ENCODE measurements around the gene APOB. TPM values are rescaled to one million over a fixed set of nuclear protein-coding genes. Genes with fewer than 3 reads are reported as not detected.
A peak's percentile ranks its signal among the peaks of the same experiment; 100 is the strongest.

Gene APOB
- total and polyA plus RNA-seq, 2 of the 13 experiments (the other 11 are each of a cell fraction or from before 2014, with no cell fraction given) = 1,569 to 2,515 TPM

- no peak for TF ChIP-seq PRMT3 (CRISPR knock-in tag; IDR thresholded peaks at IDR 0.05; ENCODE audit: borderline replicate concordance, low read depth)
- 0 out of 2 replicates have a peak, but pooled peaks have one; percentile 14 for TF ChIP-seq ATF2 (CRISPR knock-in tag; IDR thresholded peaks at IDR 0.05)
- no peak for TF ChIP-seq ZNF251 (CRISPR knock-in tag; IDR thresholded peaks at IDR 0.05)
- no peak for TF ChIP-seq ZNF34 (CRISPR knock-in tag; IDR thresholded peaks at IDR 0.05; ENCODE audit: borderline replicate concordance)
- peak; percentile 51; the same call in 1 of the 2 replicates for TF ChIP-seq MED13 (CRISPR knock-in tag; IDR thresholded peaks at IDR 0.05)
- no peak; the same call in 1 of the 2 replicates for TF ChIP-seq ZNF746 (CRISPR knock-in tag; IDR thresholded peaks at IDR 0.05)
- no peak for TF ChIP-seq FOSL2 (CRISPR knock-in tag; IDR thresholded peaks at IDR 0.05)
- peak; percentile 95 for TF ChIP-seq RBM22 (optimal IDR thresholded peaks at IDR 0.05; ENCODE audit: low read length)
- TF ChIP-seq, protein P1, sequence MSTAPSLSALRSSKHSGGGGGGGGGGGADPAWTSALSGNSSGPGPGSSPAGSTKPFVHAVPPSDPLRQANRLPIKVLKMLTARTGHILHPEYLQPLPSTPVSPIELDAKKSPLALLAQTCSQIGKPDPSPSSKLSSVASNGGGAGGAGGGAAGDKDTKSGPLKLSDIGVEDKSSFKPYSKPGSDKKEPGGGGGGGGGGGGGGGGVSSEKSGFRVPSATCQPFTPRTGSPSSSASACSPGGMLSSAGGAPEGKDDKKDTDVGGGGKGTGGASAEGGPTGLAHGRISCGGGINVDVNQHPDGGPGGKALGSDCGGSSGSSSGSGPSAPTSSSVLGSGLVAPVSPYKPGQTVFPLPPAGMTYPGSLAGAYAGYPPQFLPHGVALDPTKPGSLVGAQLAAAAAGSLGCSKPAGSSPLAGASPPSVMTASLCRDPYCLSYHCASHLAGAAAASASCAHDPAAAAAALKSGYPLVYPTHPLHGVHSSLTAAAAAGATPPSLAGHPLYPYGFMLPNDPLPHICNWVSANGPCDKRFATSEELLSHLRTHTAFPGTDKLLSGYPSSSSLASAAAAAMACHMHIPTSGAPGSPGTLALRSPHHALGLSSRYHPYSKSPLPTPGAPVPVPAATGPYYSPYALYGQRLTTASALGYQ (CRISPR knock-in tag; IDR thresholded peaks at IDR 0.05) = no peak
- no peak for TF ChIP-seq SOX13 (IDR thresholded peaks at IDR 0.05)
- TF ChIP-seq SOX13 (CRISPR knock-in tag; conservative IDR thresholded peaks at IDR 0.05 in 1 of 2, IDR thresholded peaks at IDR 0.05 in 1 of 2) = no peak
- TF ChIP-seq, protein P2, sequence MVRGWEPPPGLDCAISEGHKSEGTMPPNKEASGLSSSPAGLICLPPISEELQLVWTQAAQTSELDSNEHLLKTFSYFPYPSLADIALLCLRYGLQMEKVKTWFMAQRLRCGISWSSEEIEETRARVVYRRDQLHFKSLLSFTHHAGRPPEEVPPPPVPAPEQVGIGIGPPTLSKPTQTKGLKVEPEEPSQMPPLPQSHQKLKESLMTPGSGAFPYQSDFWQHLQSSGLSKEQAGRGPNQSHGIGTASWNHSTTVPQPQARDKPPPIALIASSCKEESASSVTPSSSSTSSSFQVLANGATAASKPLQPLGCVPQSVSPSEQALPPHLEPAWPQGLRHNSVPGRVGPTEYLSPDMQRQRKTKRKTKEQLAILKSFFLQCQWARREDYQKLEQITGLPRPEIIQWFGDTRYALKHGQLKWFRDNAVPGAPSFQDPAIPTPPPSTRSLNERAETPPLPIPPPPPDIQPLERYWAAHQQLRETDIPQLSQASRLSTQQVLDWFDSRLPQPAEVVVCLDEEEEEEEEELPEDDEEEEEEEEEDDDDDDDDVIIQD (CRISPR knock-in tag; IDR thresholded peaks at IDR 0.05; ENCODE audit: low read depth) = no peak
- TF ChIP-seq, protein P3, sequence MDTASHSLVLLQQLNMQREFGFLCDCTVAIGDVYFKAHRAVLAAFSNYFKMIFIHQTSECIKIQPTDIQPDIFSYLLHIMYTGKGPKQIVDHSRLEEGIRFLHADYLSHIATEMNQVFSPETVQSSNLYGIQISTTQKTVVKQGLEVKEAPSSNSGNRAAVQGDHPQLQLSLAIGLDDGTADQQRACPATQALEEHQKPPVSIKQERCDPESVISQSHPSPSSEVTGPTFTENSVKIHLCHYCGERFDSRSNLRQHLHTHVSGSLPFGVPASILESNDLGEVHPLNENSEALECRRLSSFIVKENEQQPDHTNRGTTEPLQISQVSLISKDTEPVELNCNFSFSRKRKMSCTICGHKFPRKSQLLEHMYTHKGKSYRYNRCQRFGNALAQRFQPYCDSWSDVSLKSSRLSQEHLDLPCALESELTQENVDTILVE (CRISPR knock-in tag; IDR thresholded peaks at IDR 0.05) = no peak
- TF ChIP-seq XBP1 (CRISPR knock-in tag; IDR thresholded peaks at IDR 0.05) = no peak
- TF ChIP-seq, protein P4, sequence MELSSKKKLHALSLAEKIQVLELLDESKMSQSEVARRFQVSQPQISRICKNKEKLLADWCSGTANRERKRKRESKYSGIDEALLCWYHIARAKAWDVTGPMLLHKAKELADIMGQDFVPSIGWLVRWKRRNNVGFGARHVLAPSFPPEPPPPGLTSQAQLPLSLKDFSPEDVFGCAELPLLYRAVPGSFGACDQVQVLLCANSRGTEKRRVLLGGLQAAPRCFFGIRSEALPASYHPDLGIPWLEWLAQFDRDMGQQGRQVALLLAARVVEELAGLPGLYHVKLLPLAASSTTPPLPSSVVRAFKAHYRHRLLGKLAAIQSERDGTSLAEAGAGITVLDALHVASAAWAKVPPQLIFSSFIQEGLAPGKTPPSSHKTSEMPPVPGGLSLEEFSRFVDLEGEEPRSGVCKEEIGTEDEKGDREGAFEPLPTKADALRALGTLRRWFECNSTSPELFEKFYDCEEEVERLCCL (CRISPR knock-in tag; IDR thresholded peaks at IDR 0.05; ENCODE audit: borderline replicate concordance) = no peak
- no peak for TF ChIP-seq KDM6A (CRISPR knock-in tag; IDR thresholded peaks at IDR 0.05; ENCODE audit: low read depth)
- no peak for TF ChIP-seq PRPF4 (IDR thresholded peaks at IDR 0.05; ENCODE audit: low read depth, low read length, poor library complexity, severe bottlenecking)
- TF ChIP-seq, protein P5, sequence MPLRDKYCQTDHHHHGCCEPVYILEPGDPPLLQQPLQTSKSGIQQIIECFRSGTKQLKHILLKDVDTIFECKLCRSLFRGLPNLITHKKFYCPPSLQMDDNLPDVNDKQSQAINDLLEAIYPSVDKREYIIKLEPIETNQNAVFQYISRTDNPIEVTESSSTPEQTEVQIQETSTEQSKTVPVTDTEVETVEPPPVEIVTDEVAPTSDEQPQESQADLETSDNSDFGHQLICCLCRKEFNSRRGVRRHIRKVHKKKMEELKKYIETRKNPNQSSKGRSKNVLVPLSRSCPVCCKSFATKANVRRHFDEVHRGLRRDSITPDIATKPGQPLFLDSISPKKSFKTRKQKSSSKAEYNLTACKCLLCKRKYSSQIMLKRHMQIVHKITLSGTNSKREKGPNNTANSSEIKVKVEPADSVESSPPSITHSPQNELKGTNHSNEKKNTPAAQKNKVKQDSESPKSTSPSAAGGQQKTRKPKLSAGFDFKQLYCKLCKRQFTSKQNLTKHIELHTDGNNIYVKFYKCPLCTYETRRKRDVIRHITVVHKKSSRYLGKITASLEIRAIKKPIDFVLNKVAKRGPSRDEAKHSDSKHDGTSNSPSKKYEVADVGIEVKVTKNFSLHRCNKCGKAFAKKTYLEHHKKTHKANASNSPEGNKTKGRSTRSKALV (CRISPR knock-in tag; IDR thresholded peaks at IDR 0.05) = no peak
- no peak for TF ChIP-seq EZH2 (conservative IDR thresholded peaks at IDR 0.05; ENCODE audit: low read depth, low read length)
- peak; percentile 94 for TF ChIP-seq POLR2AphosphoS2 (IDR thresholded peaks at IDR 0.05; ENCODE audit: low read depth, low read length)
These were observed 7.7 kb downstream of the APOB start (continued) for GRCh38 chr2:21035974-21036707.

All from HepG2 (cell line).